ENCODE measurements around the gene PHF21A.

- TF ChIP-seq CTCF (IDR thresholded peaks at IDR 0.05; ENCODE audit: low read depth, low read length) (no peak), MYC (IDR thresholded peaks at IDR 0.05; ENCODE audit: low read depth, low read length) (no peak), POLR2A (IDR thresholded peaks at IDR 0.05; ENCODE audit: extremely low read depth, insufficient read length) (no peak), MAX (IDR thresholded peaks at IDR 0.05; ENCODE audit: low read depth, low read length) (no peak)
These were observed 219.6 kb downstream of the PHF21A start for GRCh38 chr11:45901626-45902025.

Data from NB4 (cell line).